GM21423 (cell line): Measurements from ENCODE around the gene DPP4.
"Not testable (repeated sequence)": the region's sequence is repeated elsewhere in the genome, so short reads cannot be mapped to it uniquely, and the experiment has no call there.

ENCODE experiments used
- ATAC-seq: cut with Tn5 transposase; IDR thresholded peaks from one replicate; pipeline ENCODE4 v1.9.1; 2021; ENCODE audit warnings: mild to moderate bottlenecking, moderate library complexity; ENCODE audit not compliant: unreplicated experiment

DPP4 gene

GRCh38 chr2:161969159-161969558 is 104.9 kb downstream of the DPP4 start:
- ATAC-seq: no peak

- no peak for ATAC-seq
These were observed 108.0 kb downstream of the DPP4 start for GRCh38 chr2:161965994-161966393.

GRCh38 chr2:161964160-161964559 is 109.9 kb downstream of the DPP4 start:
- no peak for ATAC-seq

- ATAC-seq: no peak
These were observed 111.9 kb downstream of the DPP4 start for GRCh38 chr2:161962160-161962559.

GRCh38 chr2:161961061-161961460 is 113.0 kb downstream of the DPP4 start:
- no peak for ATAC-seq

GRCh38 chr2:161956738-161957137 is 117.3 kb downstream of the DPP4 start:
- ATAC-seq: no peak

- ATAC-seq: no peak
These were observed 118.8 kb downstream of the DPP4 start for GRCh38 chr2:161955211-161955610.

- no peak for ATAC-seq
These were observed 119.9 kb downstream of the DPP4 start for GRCh38 chr2:161954103-161954502.

- ATAC-seq: not testable (repeated sequence)
These were observed 120.6 kb downstream of the DPP4 start for GRCh38 chr2:161953367-161953766.

GRCh38 chr2:161952783-161953191 is 121.2 kb downstream of the DPP4 start:
- no peak for ATAC-seq

- no peak for ATAC-seq
These were observed 126.2 kb downstream of the DPP4 start for GRCh38 chr2:161947836-161948235.

- ATAC-seq: no peak
These were observed 126.6 kb downstream of the DPP4 start for GRCh38 chr2:161947406-161947805.

GRCh38 chr2:161946489-161947107 is 127.4 kb downstream of the DPP4 start:
- no peak for ATAC-seq

- ATAC-seq: no peak
These were observed 131.0 kb downstream of the DPP4 start for GRCh38 chr2:161943011-161943410.
